Breast epithelium (tissue), 4 donors: ENCODE results near the gene MUC2. TPM values are rescaled to one million over a fixed set of nuclear protein-coding genes. Genes with fewer than 3 reads are reported as not detected.

ENCODE experiments used
- DNase-seq, 2 donors: peaks; one replicate each; pipeline ENCODE4 v3.0.0-alpha.2; 2019; ENCODE audit warnings: low spot score in 2 of 2
- H3K27ac ChIP-seq, 2 donors: fragments of 200-600 bp; sonication (generic) in 1 of 2; one replicate each; pipeline ENCODE4 v1.5.1; 2016 to 2019; ENCODE audit warnings: mild to moderate bottlenecking in 1 of 2
- H3K27me3 ChIP-seq, 2 donors: fragments of 200-600 bp; sonication (generic) in 1 of 2; one replicate each; pipeline versions ENCODE4 v1.5.1 to v1.6.0; 2017 to 2019; ENCODE audit warnings: control low read depth in 1 of 2, mild to moderate bottlenecking in 1 of 2
- H3K36me3 ChIP-seq: fragments of 200-600 bp; one replicate; pipeline ENCODE4 v1.5.1; 2019
- H3K4me1 ChIP-seq, 2 donors: fragments of 200-600 bp; sonication (generic); one replicate each; pipeline ENCODE4 v1.5.1; 2016 to 2019; ENCODE audit warnings: control low read depth in 1 of 2
- H3K4me3 ChIP-seq, 3 donors: fragments of 200-600 bp; sonication (generic); 1 replicate in 2 of 3; 2 replicates in 1 of 3; pipeline ENCODE4 v1.5.1; 2016 to 2019; ENCODE audit warnings: mild to moderate bottlenecking in 3 of 3, moderate library complexity in 2 of 3
- H3K9me3 ChIP-seq, 2 donors: fragments of 200-600 bp; sonication (generic) in 1 of 2; one replicate each; pipeline ENCODE4 v1.5.1; 2016 to 2019; ENCODE audit warnings: control low read depth in 1 of 2
- POLR2A ChIP-seq: fragments of 450-650 bp; IDR thresholded peaks from one replicate; pipeline ENCODE4 v1.6.1; 2016; ENCODE audit warnings: antibody characterized with exemption, mild to moderate bottlenecking, moderate library complexity
- POLR2AphosphoS5 ChIP-seq, 3 donors: sonication (generic); formaldehyde crosslinking; IDR thresholded peaks; one replicate each; pipeline ENCODE4 v1.6.1; 2017; ENCODE audit warnings: antibody characterized with exemption in 3 of 3
- intact Hi-C: fragments of 100-400 bp; cut with DNase I; formaldehyde crosslinking; loops from one replicate; pipeline ENCODE4 v1.15.1; 2023; ENCODE audit warnings: low total_unique reads
- total RNA-seq, 3 donors: library from RNA; depleted of rRNA; stranded (reverse); fragments of >200 nt; gene quantifications; one replicate each; pipeline ENCODE4 v1.1.0, GENCODE V29; 2016
- TF ChIP-seq, protein P1 (sequence below), 3 donors: fragments of 450-650 bp; IDR thresholded peaks; one replicate each; pipeline ENCODE4 v1.5.1; 2016 to 2017; ENCODE audit warnings: antibody characterized with exemption in 3 of 3, mild to moderate bottlenecking in 3 of 3, moderate library complexity in 3 of 3

Gene MUC2
- total RNA-seq, 3 donors from 2014 or later, result 0.66 TPM; not detected in 2

DNA sequence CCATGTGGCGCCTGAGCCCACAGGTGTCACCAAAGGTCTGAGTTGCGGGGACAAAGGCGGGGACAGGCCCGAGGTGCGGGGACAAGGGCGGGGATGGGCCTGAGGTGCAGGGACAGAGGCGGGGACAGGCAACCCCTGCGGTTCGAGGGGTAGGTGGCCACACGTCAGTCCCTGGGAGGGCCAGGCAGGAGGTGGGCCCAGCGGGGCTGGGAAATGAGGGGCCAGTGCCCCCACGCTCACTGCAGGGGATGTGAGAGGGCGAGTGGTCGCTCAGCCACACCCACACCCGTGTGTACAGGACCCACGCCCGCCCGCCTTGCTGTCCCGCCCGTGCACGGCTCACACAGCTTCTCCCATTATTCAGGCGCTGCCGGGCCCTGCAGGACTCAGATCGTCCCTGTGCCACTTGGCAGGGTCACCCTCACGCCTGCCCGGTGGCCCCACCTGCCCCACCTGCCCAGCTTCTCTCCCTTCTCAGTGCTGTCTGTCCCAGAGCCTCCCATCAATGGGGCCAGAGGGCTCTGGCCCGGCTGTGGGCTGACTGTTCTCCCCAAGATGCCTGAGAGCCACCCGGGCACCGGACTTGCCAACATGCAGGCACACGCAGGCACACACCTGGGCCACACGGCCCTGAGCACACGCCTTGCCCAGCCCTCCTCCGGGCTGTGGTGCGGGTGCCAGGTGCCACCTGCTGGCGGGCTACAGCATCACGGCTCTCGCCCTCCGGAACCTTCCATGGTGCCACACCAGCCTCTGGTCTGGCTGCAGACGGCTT, 23.9 kb upstream of the MUC2 start:
- H3K9me3 ChIP-seq, result no peaks in the 10 kb centered on the region
- DNase-seq, result peak; percentile 63 to 82
- H3K27me3 ChIP-seq, result peaks cover 0 to 20% of the 10 kb centered on the region in 2 donors
- H3K27ac ChIP-seq, result no peak overlapping the region
- H3K36me3 ChIP-seq, result no peaks in the 10 kb centered on the region
- H3K4me3 ChIP-seq, result no peak overlapping the region
- peaks cover 0 to 4% of the 10 kb centered on the region in 2 donors for H3K4me1 ChIP-seq
- TF ChIP-seq POLR2A, result no peak
- TF ChIP-seq POLR2AphosphoS5 (IDR thresholded peaks at IDR 0.05), result peak in 2 of 3 donors; percentile 32 to 52
- TF ChIP-seq, protein P1, sequence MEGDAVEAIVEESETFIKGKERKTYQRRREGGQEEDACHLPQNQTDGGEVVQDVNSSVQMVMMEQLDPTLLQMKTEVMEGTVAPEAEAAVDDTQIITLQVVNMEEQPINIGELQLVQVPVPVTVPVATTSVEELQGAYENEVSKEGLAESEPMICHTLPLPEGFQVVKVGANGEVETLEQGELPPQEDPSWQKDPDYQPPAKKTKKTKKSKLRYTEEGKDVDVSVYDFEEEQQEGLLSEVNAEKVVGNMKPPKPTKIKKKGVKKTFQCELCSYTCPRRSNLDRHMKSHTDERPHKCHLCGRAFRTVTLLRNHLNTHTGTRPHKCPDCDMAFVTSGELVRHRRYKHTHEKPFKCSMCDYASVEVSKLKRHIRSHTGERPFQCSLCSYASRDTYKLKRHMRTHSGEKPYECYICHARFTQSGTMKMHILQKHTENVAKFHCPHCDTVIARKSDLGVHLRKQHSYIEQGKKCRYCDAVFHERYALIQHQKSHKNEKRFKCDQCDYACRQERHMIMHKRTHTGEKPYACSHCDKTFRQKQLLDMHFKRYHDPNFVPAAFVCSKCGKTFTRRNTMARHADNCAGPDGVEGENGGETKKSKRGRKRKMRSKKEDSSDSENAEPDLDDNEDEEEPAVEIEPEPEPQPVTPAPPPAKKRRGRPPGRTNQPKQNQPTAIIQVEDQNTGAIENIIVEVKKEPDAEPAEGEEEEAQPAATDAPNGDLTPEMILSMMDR (IDR thresholded peaks at IDR 0.05), result peak; percentile 83 to 97 (median 92)
- intact Hi-C loops, result loop anchor here (10.0 kb wide), 1 partner anchor 196 kb away; no protein-coding TSS in a partner anchor

- intact Hi-C loops, result loop anchor here (10.0 kb wide), 1 partner anchor 197 kb away; no protein-coding TSS in a partner anchor
Observed at GRCh38 chr11:1051356-1052132, 23.1 kb upstream of the MUC2 start.

GRCh38 chr11:1052133-1053011, 22.3 kb upstream of the MUC2 start:
- H3K36me3 ChIP-seq, result no peaks in the 10 kb centered on the region
- no peak overlapping the region for H3K27ac ChIP-seq
- H3K4me3 ChIP-seq, result no peak overlapping the region
- peaks cover 0 to 4% of the 10 kb centered on the region in 2 donors for H3K4me1 ChIP-seq
- DNase-seq, result no peak
- no peaks in the 10 kb centered on the region for H3K9me3 ChIP-seq
- intact Hi-C loops, result loop anchor here (10.0 kb wide), 1 partner anchor 198 kb away; no protein-coding TSS in a partner anchor
- H3K27me3 ChIP-seq, result peaks cover 0 to 23% of the 10 kb centered on the region in 2 donors
- TF ChIP-seq, protein P1 (IDR thresholded peaks at IDR 0.05), result no peak
- no peak for TF ChIP-seq POLR2AphosphoS5 (IDR thresholded peaks at IDR 0.05)
- no peak for TF ChIP-seq POLR2A

More at GRCh38 chr11:1051356-1052132, 23.1 kb upstream of the MUC2 start:
- Histone ChIP-seq H3K27ac (no peak overlapping the region), H3K4me1 (peaks cover 0 to 4% of the 10 kb centered on the region in 2 donors), H3K36me3 (no peaks in the 10 kb centered on the region), H3K4me3 (no peak overlapping the region), H3K27me3 (peaks cover 0 to 24% of the 10 kb centered on the region in 2 donors), H3K9me3 (no peaks in the 10 kb centered on the region)
- TF ChIP-seq POLR2AphosphoS5 (IDR thresholded peaks at IDR 0.05) (no peak), POLR2A (no peak)
- TF ChIP-seq, protein P1 (IDR thresholded peaks at IDR 0.05), result no peak
- no peak for DNase-seq

DNA sequence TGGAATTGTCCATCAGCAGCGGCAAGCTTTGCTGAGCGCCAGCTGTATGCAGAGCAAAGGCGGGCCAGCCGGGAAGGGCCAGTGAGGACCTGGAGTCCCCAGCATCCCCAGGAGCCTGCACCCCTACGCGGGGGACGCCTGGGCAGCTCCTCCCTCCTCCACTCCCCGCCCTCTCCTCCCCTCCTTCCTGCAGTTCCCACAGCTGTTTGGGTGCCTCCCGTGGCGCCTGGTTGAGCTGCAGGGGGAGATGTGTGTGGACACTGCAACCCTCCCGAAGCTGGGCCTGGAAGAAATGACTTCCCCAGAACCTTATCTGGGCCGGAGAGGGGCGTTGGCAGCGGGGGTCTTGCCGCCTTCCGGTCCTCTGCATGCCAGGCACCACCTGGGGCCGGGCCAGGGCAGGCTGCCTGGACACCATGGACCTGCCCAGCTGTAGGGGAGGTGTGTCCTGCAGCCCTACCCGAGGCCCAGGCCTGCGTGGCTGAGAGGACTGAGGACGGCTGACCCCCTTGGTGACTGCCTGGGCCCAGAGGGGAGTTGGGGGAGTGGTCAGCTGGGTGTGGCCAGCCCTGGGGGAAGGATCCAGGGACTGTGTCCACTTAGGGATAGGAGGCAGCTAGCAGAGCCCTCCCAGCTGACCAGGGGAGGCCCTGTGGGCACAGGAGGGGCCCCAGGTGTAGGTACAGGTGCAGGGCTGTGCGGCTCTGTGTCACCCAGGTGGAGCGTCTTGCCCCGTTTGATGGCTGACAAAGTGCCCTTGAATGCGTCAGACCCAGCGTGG, 21.4 kb upstream of the MUC2 start:
- H3K27me3 ChIP-seq, result peaks cover 0 to 17% of the 10 kb centered on the region in 2 donors
- no peak for TF ChIP-seq POLR2AphosphoS5 (IDR thresholded peaks at IDR 0.05)
- no peak for TF ChIP-seq POLR2A
- TF ChIP-seq, protein P1 (IDR thresholded peaks at IDR 0.05), result no peak
- H3K36me3 ChIP-seq, result no peaks in the 10 kb centered on the region
- peaks cover 0 to 4% of the 10 kb centered on the region in 2 donors for H3K4me1 ChIP-seq
- H3K4me3 ChIP-seq, result no peak overlapping the region
- DNase-seq, result no peak
- H3K9me3 ChIP-seq, result no peaks in the 10 kb centered on the region
- intact Hi-C loops, result loop anchor here (10.0 kb wide), 1 partner anchor 199 kb away; no protein-coding TSS in a partner anchor
- no peak overlapping the region for H3K27ac ChIP-seq
